Endothelial cell of umbilical vein (primary cell): ENCODE data around the gene PTPN6. TPM values are rescaled to one million over a fixed set of nuclear protein-coding genes. Genes with fewer than 3 reads are reported as not detected.

Experiments
- BruUV-seq: library from RNA; stranded (reverse); fragments of 400-500 nt; replicated peaks from 2 replicates; lab custom pipeline; 2021; lab: Mats Ljungman, UMichigan
- CTCF ChIA-PET: fragments of 300-600, 350-600 bp; sonication (Branson Sonifier 250); formaldehyde crosslinking; loops from one replicate; lab custom pipeline; 2021; ENCODE audit warnings: antibody characterized with exemption, inconsistent platforms; lab: Charles Lee
- POLR2A ChIA-PET: fragments of 300-600, 350-600 bp; sonication (Branson Sonifier 250); formaldehyde crosslinking; loops from one replicate; lab custom pipeline; 2021; ENCODE audit warnings: antibody characterized with exemption, inconsistent platforms; lab: Charles Lee
- DNase-seq: peaks from one replicate; pipeline ENCODE4 v3.0.0-alpha.2; 2011; ENCODE audit warnings: low read depth, low spot score
- FAIRE-seq: peaks from 2 replicates; lab custom pipeline; 2011; peaks lifted over from hg19 to GRCh38; lab: Jason Lieb, UNC
- H2AFZ ChIP-seq: 2 replicates; pipeline ENCODE4 v1.6.0; 2012; ENCODE audit warnings: low read depth, low read length, control low read depth, inconsistent platforms
- H3K27ac ChIP-seq: 2 replicates; pipeline ENCODE4 v1.5.1; 2011; ENCODE audit warnings: low read depth, mild to moderate bottlenecking, control low read depth, low read length, moderate library complexity; ENCODE audit not compliant: insufficient read depth
- H3K27me3 ChIP-seq, 2 experiments: 2 replicates each; pipeline versions ENCODE4 v1.6.0 to v1.6.1; 2011; ENCODE audit warnings: low read length in 2 of 2, mixed read lengths in 1 of 2; ENCODE audit not compliant: control insufficient read depth in 2 of 2, insufficient read depth in 2 of 2
- H3K36me3 ChIP-seq, 2 experiments: 2 replicates in 1 of 2; 3 replicates in 1 of 2; pipeline ENCODE4 v1.5.1; 2011; ENCODE audit warnings: low read length in 2 of 2, mild to moderate bottlenecking in 1 of 2, moderate library complexity in 1 of 2; ENCODE audit not compliant: control insufficient read depth in 2 of 2, insufficient read depth in 2 of 2; ENCODE audit errors: extremely low read depth in 1 of 2
- H3K4me1 ChIP-seq: 3 replicates; pipeline ENCODE4 v1.5.1; 2011; ENCODE audit warnings: mild to moderate bottlenecking, low read length; ENCODE audit not compliant: control insufficient read depth, insufficient read depth; ENCODE audit errors: extremely low read depth
- H3K4me2 ChIP-seq: 2 replicates; pipeline ENCODE4 v1.6.1; 2011; ENCODE audit warnings: low read length, control low read depth, mixed read lengths; ENCODE audit not compliant: insufficient read depth
- H3K4me3 ChIP-seq, 3 experiments: fragments of 200-600 bp in 1 of 3; sonication (generic), shearing (Covaris generic) in 1 of 3; replicated peaks in 1 of 3; 2 replicates each; pipeline ENCODE4 v1.5.1; 2011 to 2016; ENCODE audit warnings: control low read depth in 3 of 3, low read length in 3 of 3, mild to moderate bottlenecking in 2 of 3, inconsistent platforms in 1 of 3, low read depth in 1 of 3, moderate library complexity in 1 of 3; ENCODE audit not compliant: insufficient read depth in 1 of 3
- H3K79me2 ChIP-seq: 2 replicates; pipeline ENCODE4 v1.6.0; 2012; ENCODE audit warnings: low read length, inconsistent platforms; ENCODE audit not compliant: control insufficient read depth, insufficient read depth
- H3K9ac ChIP-seq: replicated peaks from 2 replicates; pipeline ENCODE3; 2011; ENCODE audit warnings: low read length, control low read depth; ENCODE audit not compliant: insufficient read depth; ENCODE audit errors: extremely low read depth
- H3K9me1 ChIP-seq: replicated peaks from 3 replicates; pipeline ENCODE4 v1.6.0; 2011; ENCODE audit warnings: mild to moderate bottlenecking, low read length; ENCODE audit not compliant: control insufficient read depth, insufficient read depth; ENCODE audit errors: extremely low read depth
- H3K9me3 ChIP-seq: replicated peaks from 2 replicates; pipeline ENCODE4 v1.5.1; 2012; ENCODE audit warnings: low read length, inconsistent platforms; ENCODE audit not compliant: control insufficient read depth, insufficient read depth
- H4K20me1 ChIP-seq: replicated peaks from 2 replicates; pipeline ENCODE3; 2011; ENCODE audit warnings: mild to moderate bottlenecking, low read length; ENCODE audit not compliant: control insufficient read depth, insufficient read depth; ENCODE audit errors: extremely low read depth
- CTCF ChIP-seq, 2 donors: IDR thresholded peaks; 1 replicate in 1 of 2; 2 replicates in 1 of 2; pipeline ENCODE4 v1.5.1; 2011; ENCODE audit warnings: low read length in 2 of 2, mild to moderate bottlenecking in 2 of 2, moderate library complexity in 2 of 2, control low read depth in 1 of 2, inconsistent platforms in 1 of 2, low read depth in 1 of 2; ENCODE audit not compliant: insufficient read depth in 1 of 2; ENCODE audit errors: extremely low read depth in 1 of 2
- EZH2 ChIP-seq: IDR thresholded peaks from 2 replicates; pipeline ENCODE4 v1.6.1; 2012; ENCODE audit warnings: borderline replicate concordance, low read depth, mild to moderate bottlenecking, moderate library complexity, low read length, inconsistent platforms; ENCODE audit not compliant: severe bottlenecking
- FOS ChIP-seq: IDR thresholded peaks from 2 replicates; pipeline ENCODE4 v1.6.1; 2011; ENCODE audit warnings: mild to moderate bottlenecking, low read length, moderate library complexity, borderline replicate concordance; ENCODE audit not compliant: insufficient read depth
- GATA2 ChIP-seq: IDR thresholded peaks from 2 replicates; pipeline ENCODE4 v1.7.0; 2011; ENCODE audit warnings: low read depth, mild to moderate bottlenecking, moderate library complexity, mixed read lengths, low read length; ENCODE audit not compliant: insufficient read length, insufficient read depth
- JUN ChIP-seq: IDR thresholded peaks from 2 replicates; pipeline ENCODE4 v1.6.1; 2011; ENCODE audit warnings: borderline replicate concordance, low read depth; ENCODE audit not compliant: insufficient read length, insufficient read depth
- MAX ChIP-seq: IDR thresholded peaks from 2 replicates; pipeline ENCODE4 v1.6.1; 2011; ENCODE audit not compliant: insufficient read depth, insufficient read length
- MYC ChIP-seq: IDR thresholded peaks from one replicate; pipeline ENCODE4 v1.6.1; 2011; ENCODE audit warnings: mild to moderate bottlenecking, low read depth, low read length
- POLR2A ChIP-seq: IDR thresholded peaks from 2 replicates; pipeline ENCODE4 v1.6.1; 2012; ENCODE audit warnings: low read depth, mild to moderate bottlenecking, control low read depth, low read length
- POLR2AphosphoS5 ChIP-seq: IDR thresholded peaks from 2 replicates; pipeline ENCODE4 v1.6.1; 2012; ENCODE audit warnings: low read depth, mild to moderate bottlenecking, control low read depth, low read length, moderate library complexity; ENCODE audit not compliant: insufficient read depth
- dilution Hi-C: fragments of 300-500 bp; cut with MboI; formaldehyde crosslinking; loops from one replicate; pipeline ENCODE4 v1.15.0; 2019; ENCODE audit warnings: low sequenced_read_pairs; ENCODE audit not compliant: extremely low pct_ligation_motif_present
- intact Hi-C: fragments of 100-400 bp; cut with micrococcal nuclease; formaldehyde crosslinking; loops from one replicate; pipeline ENCODE4 v1.10.0; 2022
- polyA plus RNA-seq, 4 experiments: library from polyadenylated mRNA; depleted of rRNA in 3 of 4; stranded (reverse) in 3 of 4; unstranded in 1 of 4; fragments of >200 nt; gene quantifications; 2 replicates each; pipeline versions ENCODE4 v1.2.1 to v1.2.3, GENCODE V29; 2011 to 2012; ENCODE audit warnings: missing spikeins in 1 of 4
- total RNA-seq: library from RNA; stranded (reverse); gene quantifications from 2 replicates; pipeline ENCODE4 v1.2.3, GENCODE V29; 2021

Gene PTPN6
- total and polyA plus RNA-seq, 2 donors (not counting 3 experiments of a cell fraction or from before 2014, with no cell fraction given) = 0.25 to 1.6 TPM

GRCh38 chr12:6982532-6982931 is 31.4 kb downstream of the PTPN6 start:
- H3K36me3 ChIP-seq = peaks cover 2 to 15% of the 10 kb centered on the region in 2 experiments
- no peaks in the 10 kb centered on the region for H3K27me3 ChIP-seq
- H3K9ac ChIP-seq = no peak overlapping the region
- CTCF ChIA-PET = no interaction called here
- H3K79me2 ChIP-seq = no peaks in the 10 kb centered on the region
- H3K4me3 ChIP-seq = no peak overlapping the region
- intact Hi-C loops (no loop called here), dilution Hi-C loops (no loop called here)
- TF ChIP-seq GATA2 (no peak), MYC (no peak), CTCF (IDR thresholded peaks at IDR 0.05; ENCODE audit: extremely low read depth in 1 of 2, insufficient read depth in 1 of 2, low read depth in 1 of 2, low read length in 2 of 2) (no peak), FOS (no peak), POLR2A (no peak), POLR2AphosphoS5 (no peak), JUN (no peak), MAX (no peak), EZH2 (no peak)
- no peaks in the 10 kb centered on the region for H3K9me1 ChIP-seq
- no peak overlapping the region for H3K4me2 ChIP-seq
- BruUV-seq = no TSS peak
- no peak overlapping the region for H2AFZ ChIP-seq
- no peaks in the 10 kb centered on the region for H4K20me1 ChIP-seq
- no peak overlapping the region for H3K27ac ChIP-seq
- FAIRE-seq (no peak), DNase-seq (no peak)
- H3K4me1 ChIP-seq = no peaks in the 10 kb centered on the region
- POLR2A ChIA-PET = no interaction called here
- no peaks in the 10 kb centered on the region for H3K9me3 ChIP-seq
